Suppressor macrophage (primary cell): ENCODE measurements around the gene EZR.

Experiments used
- DNase-seq, 4 experiments: peaks; one replicate each; pipeline ENCODE4 v3.0.0-alpha.2; 2020 to 2022

Gene EZR

GRCh38 chr6:158817728-158818580, 1.2 kb downstream of the EZR start:
- DNase-seq: peak; percentile 82 to 93 (median 88)

- DNase-seq: peak; percentile 36 to 57 (median 51)
Observed at GRCh38 chr6:158816803-158817727, 2.1 kb downstream of the EZR start.

GRCh38 chr6:158816329-158816728, 2.8 kb downstream of the EZR start:
- DNase-seq: no peak

- no peak for DNase-seq
Observed at GRCh38 chr6:158815907-158816306, 3.3 kb downstream of the EZR start.

- no peak for DNase-seq
Observed at GRCh38 chr6:158815379-158815724, 3.8 kb downstream of the EZR start.

GRCh38 chr6:158813032-158813431, 6.1 kb downstream of the EZR start:
- no peak for DNase-seq

GRCh38 chr6:158812611-158813010, 6.6 kb downstream of the EZR start:
- DNase-seq: no peak

GRCh38 chr6:158810155-158811095, 8.7 kb downstream of the EZR start:
- DNase-seq: no peak

- no peak for DNase-seq
Observed at GRCh38 chr6:158808941-158809678, 10.1 kb downstream of the EZR start.

GRCh38 chr6:158808442-158808833, 10.7 kb downstream of the EZR start:
- no peak for DNase-seq

GRCh38 chr6:158807515-158808441, 11.4 kb downstream of the EZR start:
- no peak for DNase-seq

- DNase-seq: no peak
Observed at GRCh38 chr6:158805698-158806377, 13.3 kb downstream of the EZR start.

GRCh38 chr6:158804207-158804606, 15.0 kb downstream of the EZR start:
- DNase-seq: no peak

GRCh38 chr6:158803733-158804143, 15.4 kb downstream of the EZR start:
- DNase-seq: peak in 3 of 4 experiments; percentile 26 to 44 (median 42)

GRCh38 chr6:158801655-158802294, 17.4 kb downstream of the EZR start:
- no peak for DNase-seq

GRCh38 chr6:158799051-158799792, 19.9 kb downstream of the EZR start:
- DNase-seq: no peak

- no peak for DNase-seq
Observed at GRCh38 chr6:158798311-158798710, 20.9 kb downstream of the EZR start.
